HG02571 (cell line): Measurements from ENCODE around the gene MAPK4.
"Not testable (repeated sequence)": the region's sequence is repeated elsewhere in the genome, so short reads cannot be mapped to it uniquely, and the experiment has no call there.

Source experiments
- ATAC-seq: cut with Tn5 transposase; IDR thresholded peaks from one replicate; pipeline ENCODE4 v1.9.1; 2021; ENCODE audit warnings: mild to moderate bottlenecking, moderate library complexity; ENCODE audit not compliant: unreplicated experiment

MAPK4 gene

GRCh38 chr18:50748243-50749229 is 188.6 kb downstream of the MAPK4 start:
- ATAC-seq: no peak

DNA sequence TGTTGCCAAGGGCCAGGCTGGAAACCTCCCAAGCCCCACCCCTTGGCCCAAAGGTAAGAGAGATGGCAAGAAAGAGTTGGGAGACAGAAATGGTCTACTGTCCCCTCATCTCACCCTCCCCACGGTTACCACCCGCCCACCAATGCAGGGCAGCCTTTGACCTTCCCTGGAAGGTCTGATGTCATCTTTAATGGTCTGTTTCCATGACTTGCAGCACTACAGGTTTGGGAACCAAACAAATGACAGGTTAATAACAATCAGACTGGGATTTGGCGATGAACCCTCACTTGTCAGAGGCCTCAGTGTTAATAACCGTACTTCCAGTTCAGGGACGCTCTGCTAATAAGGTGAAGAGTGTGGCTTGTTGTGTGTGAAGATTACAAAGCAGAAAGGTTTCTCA is 189.5 kb downstream of the MAPK4 start:
- no peak for ATAC-seq

DNA sequence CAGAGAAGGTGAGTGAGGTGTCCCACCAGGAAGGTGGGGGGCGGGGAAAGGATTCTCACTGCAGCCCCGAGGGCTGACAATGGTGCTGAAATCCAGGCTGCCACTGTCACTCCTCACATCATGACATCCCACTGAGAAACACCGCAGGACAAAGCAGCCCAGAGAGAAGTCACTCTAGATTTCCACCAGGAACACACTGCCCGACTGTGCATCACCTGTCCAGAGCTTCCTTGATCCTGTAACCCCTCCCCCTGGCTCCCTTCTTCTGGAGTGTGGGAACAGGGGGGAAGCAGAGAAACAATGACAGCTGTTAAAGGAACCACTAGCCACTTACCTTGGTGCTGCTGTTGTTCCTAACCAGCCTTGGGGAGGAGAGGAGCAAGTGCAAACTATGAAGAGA is 190.1 kb downstream of the MAPK4 start:
- ATAC-seq: no peak

DNA sequence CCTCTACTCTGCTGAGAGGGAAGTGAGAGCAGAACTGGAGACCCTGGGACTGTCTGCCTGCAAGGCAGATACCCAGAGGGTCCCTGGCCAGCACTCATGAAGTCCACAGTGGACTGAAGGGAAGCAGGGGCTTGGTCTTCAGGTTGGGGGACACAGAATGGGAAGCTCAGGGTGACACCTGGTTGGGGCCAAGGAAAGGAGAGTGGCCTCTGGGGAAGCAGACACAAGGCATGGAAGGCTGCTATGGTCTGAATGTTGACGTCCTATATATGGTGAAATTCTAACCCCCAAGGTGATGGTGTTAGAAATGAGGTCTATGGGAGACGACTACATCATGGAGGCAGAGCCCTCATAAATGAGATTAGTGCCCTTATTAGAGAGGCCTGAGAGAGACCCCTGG is 190.7 kb downstream of the MAPK4 start:
- no peak for ATAC-seq

DNA sequence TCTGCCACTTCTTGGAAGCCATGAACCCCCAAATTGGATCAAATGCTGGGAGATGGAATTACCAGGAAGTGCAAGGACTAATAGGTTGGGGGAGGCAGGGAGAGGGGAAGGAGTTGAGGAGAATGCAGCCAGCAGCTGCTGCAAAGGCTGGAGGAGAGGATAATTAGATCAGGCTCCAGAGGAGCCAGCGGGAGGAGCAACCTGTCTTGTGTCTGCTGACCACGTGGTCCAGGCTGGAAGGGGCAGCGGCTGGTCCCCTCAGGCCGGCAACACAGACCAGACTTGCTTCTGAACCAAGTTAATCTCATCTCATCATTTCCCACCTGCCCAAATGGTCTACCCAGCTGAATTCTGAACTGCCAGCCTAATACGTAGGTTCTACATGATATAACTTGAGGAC is 191.6 kb downstream of the MAPK4 start:
- ATAC-seq: no peak

GRCh38 chr18:50751947-50752346 is 192.1 kb downstream of the MAPK4 start:
- ATAC-seq: no peak

GRCh38 chr18:50753311-50753710 is 193.4 kb downstream of the MAPK4 start:
- no peak for ATAC-seq

GRCh38 chr18:50754297-50754696 is 194.4 kb downstream of the MAPK4 start:
- ATAC-seq: no peak

- ATAC-seq: no peak
These were observed 197.5 kb downstream of the MAPK4 start for GRCh38 chr18:50757358-50757757.

GRCh38 chr18:50769463-50769862 is 209.6 kb downstream of the MAPK4 start:
- no peak for ATAC-seq

- ATAC-seq: no peak
These were observed 215.3 kb downstream of the MAPK4 start for GRCh38 chr18:50775207-50775606.

DNA sequence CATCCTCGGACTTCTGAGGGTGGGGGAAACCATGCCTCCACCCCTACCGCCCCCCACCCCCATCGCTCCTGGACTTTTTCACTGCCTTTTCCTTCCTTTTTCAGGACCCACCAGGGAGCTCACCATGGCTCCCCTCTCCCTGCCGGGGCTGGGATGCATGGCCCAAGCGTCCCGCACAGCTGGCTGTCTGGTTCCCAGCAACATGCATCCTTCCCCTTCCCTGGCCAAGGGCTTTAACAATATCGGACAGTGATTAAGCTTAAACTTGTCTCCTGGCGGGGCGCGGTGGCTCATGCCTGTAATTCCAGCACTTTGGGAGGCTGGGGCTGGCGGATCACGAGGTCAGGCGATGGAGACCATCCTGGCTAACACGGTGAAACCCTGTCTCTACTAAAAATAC is 215.8 kb downstream of the MAPK4 start:
- no peak for ATAC-seq

DNA sequence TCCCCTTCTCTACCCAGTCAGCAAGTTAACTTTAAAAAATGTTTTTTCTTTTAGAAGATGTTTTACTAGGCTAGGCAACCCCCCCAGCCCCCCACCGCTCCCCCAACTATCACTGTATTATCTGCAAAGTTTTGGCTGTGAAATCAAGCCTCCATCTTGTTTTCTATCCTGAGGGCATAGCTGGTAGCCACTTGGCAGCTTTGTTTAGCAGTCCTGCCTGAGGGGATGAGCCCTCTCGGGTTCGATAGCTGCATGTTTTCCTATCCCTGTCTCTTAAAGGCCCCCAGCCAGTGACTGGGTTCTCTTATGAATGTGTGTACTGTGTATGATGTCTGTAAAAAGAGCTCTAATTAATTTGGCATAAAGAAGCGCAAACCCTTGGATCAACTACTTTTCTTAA is 216.5 kb downstream of the MAPK4 start:
- ATAC-seq: no peak

- not testable (repeated sequence) for ATAC-seq
These were observed 219.1 kb downstream of the MAPK4 start for GRCh38 chr18:50779021-50779420.
